Measurements from ENCODE around the gene DDX42.

GRCh38 chr17:63741408-63742173, 32.4 kb upstream of the DDX42 start, which contains the start of gene STRADA:
- TF ChIP-seq EP300 (IDR thresholded peaks at IDR 0.05), result no peak
- peak in 1 of 4 donors; percentile 61 for TF ChIP-seq POLR2A (IDR thresholded peaks at IDR 0.05)
- TF ChIP-seq CTCF (IDR thresholded peaks at IDR 0.05), result no peak
